Gastroesophageal sphincter (tissue), 4 donors: ENCODE data around the gene MAST3. TPM values are rescaled to one million over a fixed set of nuclear protein-coding genes. Genes with fewer than 3 reads are reported as not detected.
A peak's percentile ranks its signal among the peaks of the same experiment; 100 is the strongest.

ENCODE experiments used
- ATAC-seq: fragments of 150-250 bp; one replicate; pipeline ENCODE4 v1.9.1; 2016; ENCODE audit warnings: mild to moderate bottlenecking, moderate library complexity
- H3K27ac ChIP-seq, 4 donors: fragments of 200-600 bp; sonication (generic) in 3 of 4; 1 replicate in 3 of 4; 2 replicates in 1 of 4; pipeline ENCODE4 v1.5.1; 2016 to 2019
- H3K27me3 ChIP-seq: fragments of 200-600 bp; sonication (generic); one replicate; pipeline ENCODE4 v1.5.1; 2019
- H3K36me3 ChIP-seq, 2 donors: fragments of 200-600 bp; sonication (generic); one replicate each; pipeline ENCODE4 v1.5.1; 2019; ENCODE audit warnings: control low read depth in 1 of 2
- H3K4me1 ChIP-seq, 3 donors: fragments of 200-600 bp; sonication (generic); 1 replicate in 2 of 3; 2 replicates in 1 of 3; pipeline ENCODE4 v1.5.1; 2016 to 2019; ENCODE audit warnings: control low read depth in 2 of 3
- H3K4me3 ChIP-seq, 2 donors: fragments of 200-600 bp; sonication (generic); one replicate each; pipeline ENCODE4 v1.5.1; 2019; ENCODE audit warnings: mild to moderate bottlenecking in 1 of 2, moderate library complexity in 1 of 2
- H3K9me3 ChIP-seq, 3 donors: fragments of 200-600 bp; sonication (generic); one replicate each; pipeline ENCODE4 v1.5.1; 2017 to 2019; ENCODE audit warnings: control low read depth in 2 of 3
- EP300 ChIP-seq: sonication (generic); formaldehyde crosslinking; IDR thresholded peaks from one replicate; pipeline ENCODE4 v1.6.1; 2017; ENCODE audit warnings: antibody characterized with exemption, mild to moderate bottlenecking
- POLR2A ChIP-seq, 2 donors: fragments of 450-650 bp; IDR thresholded peaks; one replicate each; pipeline ENCODE4 v1.6.1; 2017; ENCODE audit warnings: antibody characterized with exemption in 2 of 2, mild to moderate bottlenecking in 2 of 2, moderate library complexity in 1 of 2
- POLR2AphosphoS5 ChIP-seq: sonication (generic); formaldehyde crosslinking; IDR thresholded peaks from one replicate; pipeline ENCODE4 v1.6.1; 2017; ENCODE audit warnings: antibody characterized with exemption
- WGBS, 2 donors: methylation state at CpG; one replicate each; pipeline ENCODE4 v1.1.5; 2018; ENCODE audit warnings: low coverage in 1 of 2; 5-methylcytosine and 5-hydroxymethylcytosine counted together
- total RNA-seq, 4 donors: library from RNA; depleted of rRNA; stranded (reverse); fragments of >200 nt; gene quantifications; one replicate each; pipeline ENCODE4 v1.1.0, GENCODE V29; 2016
- TF ChIP-seq, protein P1 (sequence below), 4 experiments: fragments of 200-600 bp in 2 of 4; fragments of 450-650 bp in 2 of 4; sonication (generic) in 1 of 4; IDR thresholded peaks; one replicate each; pipeline ENCODE4 v1.5.1; 2017 to 2019; ENCODE audit warnings: antibody characterized with exemption in 4 of 4, mild to moderate bottlenecking in 2 of 4, moderate library complexity in 2 of 4

Gene MAST3
- total RNA-seq, 4 donors from 2014 or later, result 3.3 to 8.8 (median 4.8) TPM

DNA sequence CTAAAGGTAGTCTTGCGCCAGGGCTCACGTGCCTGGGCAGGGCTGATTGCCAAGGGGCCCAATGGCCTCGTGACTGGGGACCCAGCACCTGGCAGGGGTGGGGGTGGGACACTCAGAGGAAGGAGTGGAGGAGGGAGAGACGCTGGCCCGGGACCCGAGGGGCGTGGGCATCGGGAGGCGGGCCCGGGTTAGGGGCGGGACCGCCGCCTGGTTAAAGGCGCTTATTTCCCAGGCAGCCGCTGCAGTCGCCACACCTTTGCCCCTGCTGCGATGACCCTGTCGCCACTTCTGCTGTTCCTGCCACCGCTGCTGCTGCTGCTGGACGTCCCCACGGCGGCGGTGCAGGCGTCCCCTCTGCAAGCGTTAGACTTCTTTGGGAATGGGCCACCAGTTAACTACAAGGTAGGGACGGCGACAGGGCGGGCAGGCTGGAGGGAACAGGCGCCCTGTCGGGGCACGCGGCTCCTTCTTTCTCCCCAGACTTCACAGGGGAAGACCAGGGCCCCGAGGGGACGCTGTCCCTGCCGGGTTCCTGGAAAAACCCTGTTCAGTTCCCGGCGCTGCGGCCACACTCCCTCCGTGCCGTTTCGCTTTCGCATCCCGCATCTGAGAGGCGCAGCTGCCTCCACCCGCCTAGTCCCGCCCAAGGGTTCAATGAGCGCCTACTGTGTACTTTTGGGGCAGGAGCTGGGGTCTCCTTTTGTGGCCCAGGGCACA is 76.2 kb downstream of the MAST3 start, which contains the start of gene IFI30:
TSS of gene IFI30 (plus strand) at position 242 of the 717 bp plus-strand sequence. CDS start at position 271, 29 bp downstream.
- Histone ChIP-seq H3K36me3 (peaks cover 0 to 13% of the 10 kb centered on the region in 2 donors), H3K9me3 (no peaks in the 10 kb centered on the region), H3K27ac (peak within 1 kb of the TSS in 3 of 4 donors; percentile 54 to 74 (median 66)), H3K4me3 (peak within 1 kb of the TSS; percentile 46 to 75), H3K27me3 (no peaks in the 10 kb centered on the region), H3K4me1 (peaks cover 0 to 24% (median 4%) of the 10 kb centered on the region in 3 donors)
- WGBS, 2 donors, result 0% methylated on average over 1 to 7 of the region's 47 CpGs
- peak; percentile 78 for ATAC-seq
- TF ChIP-seq POLR2AphosphoS5, result peak; percentile 9
- no peak for TF ChIP-seq EP300
- TF ChIP-seq POLR2A (IDR thresholded peaks at IDR 0.05), result peak in 1 of 2 donors; percentile 49
- TF ChIP-seq, protein P1, sequence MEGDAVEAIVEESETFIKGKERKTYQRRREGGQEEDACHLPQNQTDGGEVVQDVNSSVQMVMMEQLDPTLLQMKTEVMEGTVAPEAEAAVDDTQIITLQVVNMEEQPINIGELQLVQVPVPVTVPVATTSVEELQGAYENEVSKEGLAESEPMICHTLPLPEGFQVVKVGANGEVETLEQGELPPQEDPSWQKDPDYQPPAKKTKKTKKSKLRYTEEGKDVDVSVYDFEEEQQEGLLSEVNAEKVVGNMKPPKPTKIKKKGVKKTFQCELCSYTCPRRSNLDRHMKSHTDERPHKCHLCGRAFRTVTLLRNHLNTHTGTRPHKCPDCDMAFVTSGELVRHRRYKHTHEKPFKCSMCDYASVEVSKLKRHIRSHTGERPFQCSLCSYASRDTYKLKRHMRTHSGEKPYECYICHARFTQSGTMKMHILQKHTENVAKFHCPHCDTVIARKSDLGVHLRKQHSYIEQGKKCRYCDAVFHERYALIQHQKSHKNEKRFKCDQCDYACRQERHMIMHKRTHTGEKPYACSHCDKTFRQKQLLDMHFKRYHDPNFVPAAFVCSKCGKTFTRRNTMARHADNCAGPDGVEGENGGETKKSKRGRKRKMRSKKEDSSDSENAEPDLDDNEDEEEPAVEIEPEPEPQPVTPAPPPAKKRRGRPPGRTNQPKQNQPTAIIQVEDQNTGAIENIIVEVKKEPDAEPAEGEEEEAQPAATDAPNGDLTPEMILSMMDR (IDR thresholded peaks at IDR 0.05), result no peak

GRCh38 chr19:18174983-18175382 is 77.4 kb downstream of the MAST3 start:
- no peak overlapping the region for H3K27ac ChIP-seq
- H3K27me3 ChIP-seq, result no peaks in the 10 kb centered on the region
- H3K4me3 ChIP-seq, result peak overlapping the region in 1 of 2 donors; percentile 75
- TF ChIP-seq, protein P1 (IDR thresholded peaks at IDR 0.05), result no peak
- TF ChIP-seq EP300, result no peak
- H3K36me3 ChIP-seq, result peaks cover 0 to under 1% of the 10 kb centered on the region in 2 donors
- WGBS, 2 donors, result no CpG with 5 or more reads among the region's 11 CpGs
- H3K4me1 ChIP-seq, result peaks cover 0 to 24% (median 4%) of the 10 kb centered on the region in 3 donors
- ATAC-seq, result no peak
- no peaks in the 10 kb centered on the region for H3K9me3 ChIP-seq

GRCh38 chr19:18176367-18177310 is 79.1 kb downstream of the MAST3 start:
- 67 to 81% methylated on average over 1 to 4 of the region's 19 CpGs for whole genome bisulfite sequencing, 2 donors
- Histone ChIP-seq H3K4me3 (no peak overlapping the region), H3K9me3 (no peaks in the 10 kb centered on the region), H3K36me3 (no peaks in the 10 kb centered on the region), H3K27ac (no peak overlapping the region), H3K27me3 (peaks cover 3% of the 10 kb centered on the region), H3K4me1 (peaks cover 0 to 24% (median 4%) of the 10 kb centered on the region in 3 donors)
- ATAC-seq, result no peak
- TF ChIP-seq EP300 (no peak), POLR2A (IDR thresholded peaks at IDR 0.05) (no peak), POLR2AphosphoS5 (no peak)
- TF ChIP-seq, protein P1 (IDR thresholded peaks at IDR 0.05), result no peak

DNA sequence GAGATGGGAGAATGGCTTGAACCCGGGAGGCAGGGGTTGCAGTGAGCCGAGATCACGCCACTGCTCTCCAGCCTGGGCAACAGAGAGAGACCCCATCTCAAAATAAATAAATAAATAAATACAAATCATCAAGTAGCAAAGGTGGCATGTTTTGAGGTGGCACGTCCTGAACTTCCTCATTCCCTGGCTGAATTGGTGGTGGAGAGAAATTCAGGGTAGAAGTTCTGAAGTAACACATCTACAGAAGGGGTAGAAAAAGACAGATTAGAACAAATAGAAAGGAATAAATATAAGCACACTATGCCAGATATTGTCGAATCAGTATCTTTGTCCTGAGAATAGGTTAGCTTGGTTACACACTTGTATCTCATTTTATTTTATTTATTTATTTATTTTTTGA is 82.4 kb downstream of the MAST3 start:
- no peak for ATAC-seq
- Histone ChIP-seq H3K27me3 (peaks cover 4% of the 10 kb centered on the region), H3K4me3 (no peak overlapping the region), H3K9me3 (no peaks in the 10 kb centered on the region), H3K4me1 (peaks cover 0 to 3% (median 0%) of the 10 kb centered on the region in 3 donors), H3K36me3 (no peaks in the 10 kb centered on the region), H3K27ac (no peak overlapping the region)
- TF ChIP-seq, protein P1 (IDR thresholded peaks at IDR 0.05), result no peak
- TF ChIP-seq POLR2AphosphoS5 (no peak), EP300 (no peak), POLR2A (IDR thresholded peaks at IDR 0.05) (no peak)
- WGBS, 2 donors, result 75 to 89% methylated on average over 5 of the region's 5 CpGs
